ENCODE measurements around the gene PLET1. TPM values are rescaled to one million over a fixed set of nuclear protein-coding genes. Genes with fewer than 3 reads are reported as not detected.

PLET1 gene
- total and polyA plus RNA-seq, 2 of the 8 experiments (the other 6 are each of a cell fraction or from before 2014, with no cell fraction given): not detected

- no peak for TF ChIP-seq EGR1 (IDR thresholded peaks at IDR 0.05; ENCODE audit: borderline replicate concordance, low read depth, low read length)
- TF ChIP-seq PHF8 (conservative IDR thresholded peaks at IDR 0.05; ENCODE audit: low read depth, low read length): no peak
- no peak for TF ChIP-seq JUND (IDR thresholded peaks at IDR 0.05; ENCODE audit: low read length)
Observed at GRCh38 chr11:112229159-112229558, 31.5 kb downstream of the PLET1 start (continued).
